HG02763 (cell line): ENCODE data around the gene SPCS1.
"Not testable (repeated sequence)": the region's sequence is repeated elsewhere in the genome, so short reads cannot be mapped to it uniquely, and the experiment has no call there.

Source experiments
- ATAC-seq: cut with Tn5 transposase; IDR thresholded peaks from one replicate; pipeline ENCODE4 v1.9.1; 2021; ENCODE audit warnings: mild to moderate bottlenecking, moderate library complexity; ENCODE audit not compliant: unreplicated experiment

The SPCS1 gene

DNA sequence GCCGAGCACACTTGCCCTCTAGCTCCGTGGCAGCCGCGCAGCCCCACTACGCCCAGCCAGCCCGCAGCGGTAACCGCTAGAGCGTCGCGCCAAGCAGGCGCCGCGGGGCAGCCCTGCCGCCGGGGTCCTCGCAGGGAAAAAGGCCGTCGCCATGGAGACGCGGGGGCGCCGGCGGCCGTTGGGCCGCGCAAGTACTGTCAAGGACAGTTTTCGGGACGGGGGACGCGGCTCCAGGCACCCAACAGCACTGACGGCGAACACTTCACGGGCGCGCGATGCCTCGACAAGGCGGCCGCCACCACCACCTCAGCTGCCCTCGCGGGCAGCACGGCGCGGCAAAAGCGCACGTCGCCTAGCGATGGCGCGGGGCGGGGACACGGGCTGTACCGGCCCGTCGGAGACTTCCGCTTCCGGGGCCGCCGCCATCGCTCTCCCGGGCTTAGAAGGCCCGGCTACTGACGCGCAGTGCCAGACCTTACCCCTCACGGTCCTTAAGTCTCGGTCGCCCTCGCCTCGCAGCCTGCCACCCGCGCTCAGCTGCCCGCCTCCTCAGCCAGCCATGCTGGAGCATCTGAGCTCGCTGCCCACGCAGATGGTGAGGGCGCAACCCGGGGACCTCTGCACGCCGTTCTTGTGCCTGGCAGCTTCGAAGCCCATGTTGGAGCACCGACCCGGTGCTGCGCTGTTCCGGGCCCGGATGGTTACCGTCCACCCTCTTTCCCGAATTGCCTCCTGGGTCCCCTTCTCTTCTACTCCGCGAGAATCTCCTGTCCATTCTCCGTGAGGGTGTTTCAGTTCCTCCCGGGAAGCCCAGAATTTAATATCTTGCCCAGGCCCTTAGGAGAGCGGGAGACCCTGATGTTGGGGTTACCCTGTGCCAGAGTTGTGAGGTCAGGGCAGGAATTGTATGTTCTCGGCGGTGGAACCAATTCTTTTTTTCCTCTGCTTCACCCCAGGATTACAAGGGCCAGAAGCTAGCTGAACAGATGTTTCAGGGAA is at the start of gene SPCS1, which contains the start of gene GLT8D1:
SPCS1 (plus strand) TSS at position 419 of the 999 bp plus-strand sequence; CDS start at position 560, 141 bp downstream.
GLT8D1 (minus strand) TSS at position 104 of the 999 bp plus-strand sequence. CDS start 5,331 bp downstream, outside the sequence.
- peak; percentile 75 for ATAC-seq

DNA sequence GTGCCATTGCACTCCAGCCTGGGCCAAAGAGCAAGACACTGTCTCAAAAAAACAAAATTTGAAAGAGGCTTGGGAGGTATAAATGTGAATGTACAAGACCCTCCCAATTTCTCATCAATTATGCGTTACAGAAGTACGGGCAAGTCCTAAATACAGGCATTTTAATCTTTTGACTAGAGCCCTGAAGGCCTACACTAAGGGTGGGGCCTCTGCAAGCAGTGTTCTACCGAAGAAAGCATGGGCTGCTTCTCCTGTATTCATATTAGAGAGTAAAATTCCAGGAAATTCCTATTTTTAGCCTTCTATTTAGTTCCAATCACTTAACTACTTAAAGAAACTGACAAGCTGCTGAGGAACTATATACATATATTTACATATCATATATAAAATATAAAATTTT is 45.9 kb upstream of the SPCS1 start:
- no peak for ATAC-seq

DNA sequence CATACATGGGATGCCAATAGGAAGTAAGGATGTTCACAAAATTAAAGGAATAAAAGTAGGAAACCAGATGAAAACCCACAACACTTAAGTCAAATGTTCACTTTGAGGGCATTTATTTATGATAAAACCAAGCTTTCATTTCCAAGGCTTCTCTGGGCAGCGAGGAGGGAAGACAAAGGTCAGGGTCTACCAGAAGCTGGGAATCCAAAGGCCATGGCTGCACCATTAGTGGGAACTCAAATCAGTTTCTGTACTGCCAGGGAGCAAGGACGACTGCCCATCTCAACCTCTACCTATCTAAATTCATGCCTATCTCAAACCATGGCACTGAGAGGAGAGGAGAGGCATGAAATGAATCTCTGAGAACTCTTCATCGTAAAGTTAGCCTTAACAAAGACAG is 42.8 kb upstream of the SPCS1 start:
- ATAC-seq, result no peak

DNA sequence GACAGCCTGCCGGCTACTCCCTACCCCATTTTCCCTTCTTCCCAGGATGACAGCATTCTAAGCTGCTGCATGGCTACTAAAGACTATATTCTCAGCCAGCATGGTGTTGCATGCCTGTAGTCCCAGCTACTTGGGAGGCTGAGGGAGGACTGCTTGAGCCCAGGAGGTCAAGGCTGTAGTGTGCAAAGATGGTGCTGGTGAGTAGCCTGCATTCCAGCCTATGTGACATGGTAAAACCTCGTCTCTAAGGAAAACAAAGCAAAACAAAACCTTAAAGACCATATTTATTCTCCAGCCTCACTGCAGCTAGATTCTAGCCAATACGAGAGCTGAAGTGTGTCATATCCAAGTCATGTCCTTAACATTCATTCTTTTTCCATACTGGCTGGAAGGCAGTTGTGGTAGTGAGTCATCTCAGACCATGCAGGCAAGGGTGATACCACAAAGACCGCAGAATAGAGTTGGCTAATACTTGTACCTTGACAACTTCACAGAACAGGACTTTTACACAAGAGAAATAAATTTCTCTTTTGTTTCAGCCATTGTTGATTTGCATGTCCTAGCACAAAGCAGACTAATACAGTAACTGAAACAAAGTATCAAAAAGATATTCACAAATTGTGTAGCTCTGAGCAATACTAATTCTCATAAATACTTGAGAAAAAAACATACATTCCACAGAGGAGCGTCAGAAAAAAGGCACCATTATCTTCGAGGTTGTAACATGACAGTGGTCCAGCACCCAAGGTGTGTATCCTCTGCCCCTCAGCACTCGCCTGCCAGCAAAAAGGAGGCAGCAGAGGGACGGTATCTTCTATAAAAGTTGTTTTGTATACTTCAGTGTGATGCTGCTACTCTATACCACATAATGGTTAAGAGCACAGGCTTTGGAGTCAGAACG is 35.0 kb upstream of the SPCS1 start:
- no peak for ATAC-seq

DNA sequence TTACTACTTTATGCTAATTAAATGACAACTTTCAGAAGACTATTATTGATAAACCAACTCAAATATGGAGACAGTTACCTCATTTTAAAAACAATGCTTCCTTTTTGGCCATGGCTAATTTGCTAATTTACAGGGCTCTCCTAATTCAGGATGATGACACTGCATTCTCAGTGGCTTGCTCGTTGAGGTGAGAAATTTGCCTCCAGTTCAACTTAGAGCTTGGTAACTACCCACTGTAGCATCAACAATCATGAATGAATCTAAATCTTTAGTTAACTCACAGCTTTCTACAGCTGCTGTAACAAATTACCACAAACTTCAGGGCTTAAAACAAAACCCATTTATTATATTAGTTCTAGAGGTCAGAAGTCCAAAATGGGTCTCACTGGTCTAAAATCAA is 34.2 kb upstream of the SPCS1 start:
- no peak for ATAC-seq

DNA sequence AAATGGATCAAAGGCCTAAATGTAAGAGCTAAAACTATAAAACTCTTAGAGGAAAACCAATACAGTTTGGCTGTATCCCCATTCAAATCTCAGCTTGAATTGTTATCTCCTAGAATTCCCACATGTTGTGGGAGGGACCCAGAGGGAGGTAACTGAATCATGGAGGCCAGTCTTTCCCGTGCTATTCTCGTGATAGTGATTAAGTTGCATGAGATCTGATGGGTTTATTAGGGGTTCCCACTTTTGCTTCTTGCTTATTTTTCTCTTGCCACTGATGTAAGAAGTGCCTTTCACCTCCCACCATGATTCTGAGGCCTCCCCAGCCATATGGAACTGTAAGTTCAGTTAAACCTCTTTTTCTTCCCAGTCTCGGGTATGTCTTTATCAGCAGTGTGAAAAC is 29.7 kb upstream of the SPCS1 start:
- ATAC-seq, result not testable (repeated sequence)

DNA sequence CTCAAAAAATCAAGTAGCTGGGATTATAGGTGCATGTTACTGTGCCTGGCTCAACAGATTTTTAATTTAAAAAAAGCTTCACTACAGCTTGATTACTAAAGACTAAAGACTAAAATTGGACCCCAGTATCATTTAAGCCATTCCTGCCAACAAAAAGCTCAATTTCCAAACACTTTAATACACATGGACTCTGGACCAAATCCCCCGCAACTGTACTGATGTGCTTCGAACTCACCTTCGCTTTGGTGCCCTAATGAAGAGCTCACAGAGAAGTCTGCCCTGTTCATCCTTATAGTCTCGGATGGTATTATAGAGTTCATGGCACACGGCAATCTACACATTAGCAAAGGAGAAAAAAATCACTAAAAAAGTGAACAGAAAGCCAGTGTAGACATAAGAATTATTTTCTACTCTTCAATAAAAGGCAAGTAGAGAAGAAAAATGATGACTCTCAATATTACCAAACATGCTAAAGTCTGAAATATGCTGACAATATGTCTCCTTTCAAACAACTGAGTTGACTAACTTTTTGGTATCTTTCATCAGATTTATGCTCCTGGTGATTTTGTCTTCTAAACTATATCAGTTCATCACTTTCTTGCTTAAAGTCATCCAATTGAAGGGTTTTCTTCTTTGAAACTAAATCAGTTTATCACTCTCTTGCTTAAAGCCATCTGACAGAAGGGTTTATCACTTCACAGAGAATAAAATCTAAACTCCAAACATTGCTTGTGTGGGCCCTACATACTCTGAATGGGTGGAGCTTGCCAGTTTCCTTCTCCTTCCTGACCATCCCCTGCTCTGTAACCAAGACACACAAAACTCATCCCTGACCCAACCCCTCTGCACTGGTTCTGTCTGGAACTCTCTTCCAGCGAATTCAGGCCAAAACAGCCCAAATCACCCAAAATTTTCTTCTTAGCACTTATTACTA is 27.4 kb upstream of the SPCS1 start:
- no peak for ATAC-seq

DNA sequence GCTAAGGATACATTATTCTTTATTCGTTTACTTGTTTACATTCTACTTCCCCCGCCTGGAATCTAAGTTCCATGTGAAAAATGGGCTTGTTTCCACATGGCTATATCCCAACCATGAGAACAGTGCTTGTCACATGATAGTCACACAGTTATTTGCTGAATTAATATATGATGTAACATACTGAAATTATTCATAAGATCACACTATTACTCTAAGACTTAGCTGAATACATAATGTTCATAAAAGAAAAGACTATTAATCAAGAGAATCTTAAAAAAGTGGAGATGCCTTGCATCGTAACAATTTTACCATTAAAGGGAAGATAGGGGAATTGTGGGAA is 26.7 kb upstream of the SPCS1 start:
- no peak for ATAC-seq

DNA sequence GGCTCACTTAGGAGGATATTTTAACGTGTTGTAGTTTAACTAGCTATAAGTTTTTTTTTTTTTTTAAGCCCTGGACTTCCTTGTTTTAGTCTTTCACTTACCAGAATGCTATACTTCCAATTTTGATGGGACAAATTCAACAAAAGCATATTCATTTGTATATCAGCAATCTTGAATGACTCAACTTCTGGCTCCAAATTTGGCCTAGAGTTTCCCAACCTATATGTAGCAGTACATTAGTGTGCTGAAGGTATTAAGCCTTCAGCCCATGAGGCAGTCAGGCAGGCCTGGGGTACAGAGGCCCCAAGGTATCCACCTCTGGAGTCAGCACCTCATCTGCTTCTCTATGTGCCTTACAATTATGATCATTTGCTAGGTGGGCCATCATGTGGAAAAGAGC is 26.1 kb upstream of the SPCS1 start:
- no peak for ATAC-seq

DNA sequence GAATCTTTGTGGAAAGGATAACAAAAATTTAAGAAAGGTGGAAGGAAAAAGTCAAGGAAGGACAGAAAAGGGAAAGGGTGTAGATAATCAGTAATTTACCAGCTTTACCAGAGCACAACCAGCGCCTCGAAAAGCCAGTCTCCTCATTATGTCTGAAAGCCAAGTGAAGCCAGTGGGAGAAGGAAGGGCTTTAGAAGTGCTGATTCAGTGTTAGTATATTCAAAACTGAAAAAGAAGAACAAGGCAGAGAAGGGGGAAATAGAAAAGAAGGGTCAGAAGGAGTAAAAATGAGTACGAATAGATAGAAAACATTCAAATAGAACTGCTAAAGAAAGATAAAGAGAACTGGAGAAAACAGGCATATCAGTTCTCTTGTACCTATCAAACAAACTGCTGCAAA is 24.3 kb upstream of the SPCS1 start:
- no peak for ATAC-seq

DNA sequence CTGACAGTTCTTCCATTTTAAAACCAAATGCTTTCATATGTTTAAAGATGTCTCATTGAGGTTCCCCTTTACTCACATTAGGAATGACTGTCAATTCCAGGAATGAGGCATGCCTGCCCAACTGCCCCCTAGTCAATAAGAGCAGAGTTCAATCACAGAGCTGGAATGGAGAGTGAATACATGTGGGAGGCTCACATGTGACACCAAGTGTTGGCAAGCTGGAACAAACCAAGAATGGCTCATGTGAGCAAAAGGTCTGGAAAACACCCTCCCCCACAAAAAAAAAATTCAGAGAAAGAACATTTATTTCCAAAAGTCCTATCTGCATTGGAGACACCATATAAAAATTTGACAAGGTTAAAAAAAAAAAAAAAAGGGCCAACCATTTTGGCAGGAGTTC is 23.9 kb upstream of the SPCS1 start:
- ATAC-seq, result no peak

DNA sequence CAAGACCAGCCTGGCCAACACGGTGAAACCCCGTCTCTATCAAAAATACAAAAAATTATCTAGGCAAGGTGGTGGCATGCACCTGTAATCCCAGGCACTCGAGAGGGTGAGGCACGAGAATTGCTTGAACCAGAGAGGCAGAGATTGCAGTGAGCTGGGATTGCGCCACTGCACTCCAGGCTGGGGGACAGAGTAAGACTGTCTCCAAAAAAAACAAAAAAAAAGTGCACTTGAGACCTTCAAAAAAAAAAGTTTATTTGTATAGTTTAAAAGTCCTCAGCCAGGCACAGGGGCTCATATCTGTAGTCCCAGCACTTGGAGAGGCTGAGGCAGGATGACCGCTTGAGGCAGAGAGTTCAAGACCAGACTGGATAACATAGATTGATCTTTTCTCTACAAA is 22.3 kb upstream of the SPCS1 start:
- ATAC-seq, result no peak

DNA sequence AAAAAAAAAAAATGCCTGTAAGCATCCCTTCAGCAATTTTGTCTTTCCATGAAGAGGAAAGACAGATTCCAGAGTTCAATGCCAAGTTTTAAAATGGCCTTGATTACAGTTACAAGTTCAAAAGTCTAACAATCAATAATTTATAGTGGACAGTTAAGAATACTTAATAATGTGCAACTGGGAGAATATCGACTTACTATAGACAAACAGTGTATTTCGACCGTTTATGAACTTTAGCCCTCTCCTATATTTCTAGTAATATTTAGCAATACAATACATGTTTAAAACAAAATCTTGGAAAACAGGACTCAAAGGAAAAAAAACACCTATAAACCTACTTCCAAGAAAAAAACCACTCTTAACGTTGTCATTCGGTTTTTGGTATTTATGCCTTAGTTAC is 21.7 kb upstream of the SPCS1 start:
- no peak for ATAC-seq

DNA sequence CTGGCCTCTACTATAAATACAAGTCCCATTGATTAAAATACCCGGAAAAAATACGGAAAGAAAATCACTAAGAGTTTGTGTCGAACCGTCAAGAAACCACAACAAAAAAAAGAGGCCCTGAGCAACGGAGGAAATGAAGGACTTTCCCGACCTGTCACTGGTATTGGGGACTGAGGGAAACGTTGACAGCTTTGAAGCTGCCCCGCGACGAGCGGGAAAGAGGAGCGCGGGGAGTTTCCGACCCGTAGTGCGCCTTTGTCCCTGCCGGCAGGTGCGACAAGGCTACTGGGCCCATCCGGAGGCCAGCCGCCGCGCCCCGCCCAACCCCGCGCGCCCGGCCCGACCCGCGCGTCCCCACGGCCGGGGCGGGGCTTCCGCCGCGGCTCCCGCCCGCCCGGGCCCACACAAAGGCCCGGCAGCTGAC is 20.6 kb upstream of the SPCS1 start:
- peak; percentile 80 for ATAC-seq

DNA sequence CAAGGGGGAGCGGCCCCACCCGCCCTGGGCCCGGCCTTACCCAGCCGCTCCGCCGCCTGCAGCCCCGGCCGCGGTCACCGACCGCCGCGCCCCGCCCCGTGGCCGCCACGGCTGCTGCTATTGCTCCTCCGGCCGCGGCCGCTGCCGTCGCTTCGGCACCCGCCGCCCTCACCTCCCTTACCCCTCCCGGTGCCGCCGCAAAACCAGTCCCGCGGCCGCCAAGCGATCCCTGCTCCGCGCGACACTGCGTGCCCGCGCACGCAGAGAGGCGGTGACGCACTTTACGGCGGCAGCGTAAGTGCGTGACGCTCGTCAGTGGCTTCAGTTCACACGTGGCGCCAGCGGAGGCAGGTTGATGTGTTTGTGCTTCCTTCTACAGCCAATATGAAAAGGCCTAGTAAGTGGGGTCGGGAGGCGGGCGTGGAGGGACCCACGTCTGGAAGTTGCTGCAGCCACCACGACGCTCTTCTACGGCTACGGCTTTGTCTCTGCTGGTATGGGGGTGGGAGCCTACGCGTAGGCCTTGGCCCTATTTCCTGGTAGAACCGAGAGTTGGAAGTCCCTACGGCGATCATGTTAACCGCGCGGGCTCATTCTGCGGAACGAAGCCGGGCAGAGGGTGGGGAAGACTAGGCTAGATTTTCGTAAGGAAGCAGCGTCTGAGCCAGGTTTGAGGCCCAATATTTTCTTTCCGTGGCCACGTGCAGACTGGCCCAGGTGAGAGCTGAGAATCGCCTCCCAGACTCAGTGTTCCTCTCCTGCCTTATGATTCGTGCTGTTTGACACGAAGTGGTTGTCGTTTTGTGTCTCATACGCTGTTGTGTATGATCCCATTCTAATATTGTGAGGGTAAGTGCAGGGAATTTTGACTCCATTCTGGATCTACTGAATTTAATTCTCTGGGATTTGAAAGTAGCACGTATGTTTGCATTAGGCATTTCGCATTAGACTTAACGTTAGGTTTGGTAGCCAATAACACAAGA is 19.9 kb upstream of the SPCS1 start, which contains the start of the genes GNL3 and PBRM1:
GNL3 (plus strand) TSS at position 324 of the 983 bp plus-strand sequence; CDS start at position 385, 61 bp downstream.
PBRM1 (minus strand) TSS at position 205 of the 983 bp plus-strand sequence.
- peak; percentile 63 for ATAC-seq

DNA sequence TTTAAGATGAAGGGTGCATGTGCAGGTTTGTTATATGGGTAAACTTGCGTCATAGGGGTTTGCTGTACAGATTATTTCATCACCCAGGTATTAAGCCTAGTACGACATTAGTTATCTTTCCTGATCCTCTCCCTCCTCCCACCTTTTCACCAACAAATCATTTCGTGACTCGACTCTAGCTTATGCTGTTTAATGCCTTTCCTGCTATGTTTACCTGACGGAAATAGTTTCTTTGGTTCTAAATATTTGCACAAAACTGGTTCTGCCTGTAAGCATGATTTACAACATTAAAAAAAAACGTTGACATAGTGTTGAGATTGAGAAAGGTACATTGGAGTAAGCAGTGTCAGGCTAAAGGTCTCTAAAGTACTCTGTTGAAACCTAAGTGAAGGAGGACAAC is 17.6 kb upstream of the SPCS1 start:
- no peak for ATAC-seq

DNA sequence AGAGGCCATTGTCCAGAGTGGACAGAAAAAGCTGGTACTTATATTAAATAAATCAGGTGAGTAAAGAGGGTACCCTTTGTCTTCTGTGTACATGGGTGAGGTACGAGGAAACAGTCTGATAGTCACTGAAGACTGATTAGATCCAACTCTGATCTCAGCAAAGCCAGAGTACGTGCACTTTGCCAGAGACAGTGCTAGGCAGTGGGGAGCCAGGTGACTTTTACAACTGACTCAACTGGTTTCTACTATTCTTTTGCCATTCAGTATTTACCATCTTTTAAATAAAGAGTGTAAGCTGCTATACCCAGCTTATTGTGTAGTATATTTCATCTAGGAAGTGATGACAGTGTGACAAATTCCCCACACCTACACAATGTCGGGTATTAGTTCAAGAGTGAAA is 16.8 kb upstream of the SPCS1 start:
- ATAC-seq, result no peak

DNA sequence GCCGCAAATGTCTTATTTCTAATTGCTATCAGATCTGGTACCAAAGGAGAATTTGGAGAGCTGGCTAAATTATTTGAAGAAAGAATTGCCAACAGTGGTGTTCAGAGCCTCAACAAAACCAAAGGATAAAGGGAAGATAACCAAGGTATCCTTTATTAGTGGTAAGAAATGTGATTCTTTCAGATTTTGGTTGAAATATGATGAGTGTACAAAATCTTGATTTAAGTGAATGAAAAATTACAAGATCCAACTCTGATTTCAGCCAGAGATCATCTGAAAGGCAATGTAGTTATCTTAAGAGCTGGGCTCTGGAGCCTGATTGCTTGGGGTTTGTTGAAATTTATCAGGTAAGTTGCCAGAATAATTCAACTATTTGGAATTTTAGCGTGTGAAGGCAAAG is 15.3 kb upstream of the SPCS1 start:
- ATAC-seq, result no peak

DNA sequence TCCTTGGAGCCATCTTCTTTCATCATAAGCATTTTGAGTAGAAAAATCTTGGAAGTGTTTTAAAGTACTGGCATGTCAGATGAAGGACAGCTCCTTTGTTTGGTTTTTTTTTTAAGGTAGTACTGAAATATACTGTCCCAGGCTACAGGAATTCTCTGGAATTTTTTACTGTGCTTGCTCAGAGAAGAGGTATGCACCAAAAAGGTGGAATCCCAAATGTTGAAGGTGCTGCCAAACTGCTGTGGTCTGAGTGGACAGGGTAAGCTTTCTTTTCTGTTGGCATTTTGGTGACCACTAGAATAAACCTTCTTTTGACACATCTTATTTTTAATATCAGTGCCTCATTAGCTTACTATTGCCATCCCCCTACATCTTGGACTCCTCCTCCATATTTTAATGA is 12.8 kb upstream of the SPCS1 start:
- no peak for ATAC-seq
